AG04449 (cell line): ENCODE measurements around the gene CD83.
A peak's percentile ranks its signal among the peaks of the same experiment; 100 is the strongest.

Experiments
- CTCF ChIA-PET: fragments of 350-600 bp; formaldehyde crosslinking; extraction: SDS; loops from one replicate; lab custom pipeline; 2021; ENCODE audit warnings: antibody characterized with exemption; lab: Yijun Ruan, JAX
- POLR2A ChIA-PET: fragments of 400-600, 350-600 bp; formaldehyde crosslinking; extraction: SDS; loops from one replicate; lab custom pipeline; 2020; ENCODE audit warnings: antibody characterized with exemption, inconsistent platforms; lab: Yijun Ruan, JAX
- DNase-seq: peaks from one replicate; pipeline ENCODE4 v3.0.0-alpha.2; 2010; ENCODE audit warnings: low read depth, low spot score
- H3K4me3 ChIP-seq: 2 replicates; pipeline ENCODE4 v1.5.1; 2011; ENCODE audit warnings: low read depth, mild to moderate bottlenecking, control low read depth, low read length
- TF ChIP-seq, protein P1 (sequence below): IDR thresholded peaks from one replicate; pipeline ENCODE4 v1.5.1; 2011; ENCODE audit warnings: mild to moderate bottlenecking, moderate library complexity, low read length, control low read depth, inconsistent platforms; ENCODE audit not compliant: insufficient read depth; ENCODE audit errors: missing control alignments

Gene CD83

GRCh38 chr6:14143305-14143704 lies 25.7 kb downstream of the CD83 start:
- no peak for DNase-seq
- POLR2A ChIA-PET = no interaction called here
- CTCF ChIA-PET = interaction anchor here (0.7 to 10.2 kb wide), 10 partner anchors 9 to 348 kb away, joined by 3 to 134 read pairs (median 8); no protein-coding TSS in a partner anchor
- no peak overlapping the region for H3K4me3 ChIP-seq
- TF ChIP-seq, protein P1, sequence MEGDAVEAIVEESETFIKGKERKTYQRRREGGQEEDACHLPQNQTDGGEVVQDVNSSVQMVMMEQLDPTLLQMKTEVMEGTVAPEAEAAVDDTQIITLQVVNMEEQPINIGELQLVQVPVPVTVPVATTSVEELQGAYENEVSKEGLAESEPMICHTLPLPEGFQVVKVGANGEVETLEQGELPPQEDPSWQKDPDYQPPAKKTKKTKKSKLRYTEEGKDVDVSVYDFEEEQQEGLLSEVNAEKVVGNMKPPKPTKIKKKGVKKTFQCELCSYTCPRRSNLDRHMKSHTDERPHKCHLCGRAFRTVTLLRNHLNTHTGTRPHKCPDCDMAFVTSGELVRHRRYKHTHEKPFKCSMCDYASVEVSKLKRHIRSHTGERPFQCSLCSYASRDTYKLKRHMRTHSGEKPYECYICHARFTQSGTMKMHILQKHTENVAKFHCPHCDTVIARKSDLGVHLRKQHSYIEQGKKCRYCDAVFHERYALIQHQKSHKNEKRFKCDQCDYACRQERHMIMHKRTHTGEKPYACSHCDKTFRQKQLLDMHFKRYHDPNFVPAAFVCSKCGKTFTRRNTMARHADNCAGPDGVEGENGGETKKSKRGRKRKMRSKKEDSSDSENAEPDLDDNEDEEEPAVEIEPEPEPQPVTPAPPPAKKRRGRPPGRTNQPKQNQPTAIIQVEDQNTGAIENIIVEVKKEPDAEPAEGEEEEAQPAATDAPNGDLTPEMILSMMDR = no peak

- CTCF ChIA-PET = interaction anchor here (0.7 to 10.2 kb wide), 30 partner anchors 9 to 1324 kb away, joined by 3 to 134 read pairs (median 4); no protein-coding TSS in a partner anchor
Measured at GRCh38 chr6:14144678-14145113, 27.1 kb downstream of the CD83 start.

DNA sequence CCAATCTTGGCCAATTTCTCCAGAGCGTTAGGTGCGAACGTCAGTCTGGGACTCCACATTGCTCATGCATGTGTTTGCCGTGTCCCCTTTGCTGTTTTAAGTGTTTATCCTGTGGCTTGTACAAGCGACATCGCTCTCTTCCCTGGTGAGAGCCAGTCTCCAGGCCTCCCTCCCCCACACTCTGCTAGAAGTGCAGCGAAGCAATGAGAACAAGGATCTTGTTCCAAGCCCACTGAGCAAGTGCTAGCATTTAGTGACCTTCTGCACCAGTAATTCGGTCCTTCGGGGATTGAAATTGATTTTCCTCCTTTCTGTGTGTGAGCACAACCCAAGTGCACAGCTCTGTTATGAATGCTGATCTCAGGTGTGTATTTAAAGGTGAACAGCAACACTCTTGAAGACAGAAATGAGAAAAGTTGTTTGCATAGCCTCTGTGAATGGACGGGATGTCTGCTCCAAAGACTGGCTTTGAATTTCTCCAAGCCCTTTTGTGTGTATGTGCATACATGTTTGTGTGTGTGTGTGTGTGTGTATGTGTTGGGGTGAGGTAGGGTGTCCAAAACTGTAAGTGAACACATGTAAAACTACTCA lies 29.0 kb downstream of the CD83 start:
- DNase-seq = no peak
- H3K4me3 ChIP-seq = no peak overlapping the region
- CTCF ChIA-PET = interaction anchor here (1.3 to 10.2 kb wide), 4 partner anchors 20 to 1242 kb away, joined by 3 to 134 read pairs (median 56); no protein-coding TSS in a partner anchor
- TF ChIP-seq, protein P1 = no peak
- POLR2A ChIA-PET = no interaction called here

More at GRCh38 chr6:14144678-14145113, 27.1 kb downstream of the CD83 start:
- no peak for DNase-seq
- POLR2A ChIA-PET = no interaction called here
- H3K4me3 ChIP-seq = no peak overlapping the region
- TF ChIP-seq, protein P1 = peak; percentile 95

DNA sequence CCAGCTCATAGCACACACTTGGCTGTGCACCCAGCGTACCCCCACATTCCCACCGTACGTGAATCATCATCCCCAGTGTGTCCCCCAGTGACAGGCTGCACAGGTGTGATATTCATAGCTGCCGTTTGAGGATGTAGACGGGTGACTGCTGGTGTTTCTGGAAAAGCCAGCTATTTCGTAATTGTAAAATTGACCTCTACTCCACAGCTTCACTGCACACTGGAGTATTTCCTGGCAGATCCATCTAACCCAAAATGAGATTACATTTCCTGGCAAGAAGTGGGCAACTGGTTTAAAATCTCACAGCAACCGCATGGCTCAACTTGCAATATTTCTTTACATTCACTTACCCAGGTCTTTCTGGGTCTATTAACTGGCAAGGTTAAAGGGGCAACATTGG lies 30.3 kb downstream of the CD83 start:
- CTCF ChIA-PET = interaction anchor here (0.9 to 7.9 kb wide), 3 partner anchors 10 to 239 kb away, joined by 3 to 134 read pairs (median 5); no protein-coding TSS in a partner anchor
- no peak overlapping the region for H3K4me3 ChIP-seq
- POLR2A ChIA-PET = no interaction called here
- TF ChIP-seq, protein P1 = no peak
- DNase-seq = no peak

DNA sequence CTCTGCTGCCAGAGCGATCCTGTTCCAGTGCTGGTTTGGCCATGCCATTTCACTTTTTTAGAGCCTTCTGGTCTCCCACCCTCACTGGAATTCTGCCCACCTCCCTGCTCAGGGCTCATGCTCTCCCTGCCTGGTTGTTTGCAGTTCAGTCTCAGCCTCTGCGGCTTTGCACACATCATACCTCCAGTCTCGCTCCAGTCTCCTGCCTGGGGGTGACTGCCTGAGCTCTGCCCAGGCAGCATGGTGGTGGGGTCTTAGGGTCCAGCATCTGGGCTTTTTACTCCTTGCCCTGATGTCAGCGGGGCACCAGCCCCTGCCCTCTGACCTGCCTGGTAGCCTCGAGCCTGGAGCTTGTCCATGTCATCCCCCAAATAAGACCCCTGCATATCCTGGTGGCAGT lies 30.9 kb downstream of the CD83 start:
- TF ChIP-seq, protein P1 = no peak
- ChIA-PET CTCF (interaction anchor here (0.9 to 7.9 kb wide), 5 partner anchors 9 to 239 kb away, joined by 3 to 134 read pairs (median 5); no protein-coding TSS in a partner anchor), POLR2A (no interaction called here)
- DNase-seq = no peak
- no peak overlapping the region for H3K4me3 ChIP-seq

DNA sequence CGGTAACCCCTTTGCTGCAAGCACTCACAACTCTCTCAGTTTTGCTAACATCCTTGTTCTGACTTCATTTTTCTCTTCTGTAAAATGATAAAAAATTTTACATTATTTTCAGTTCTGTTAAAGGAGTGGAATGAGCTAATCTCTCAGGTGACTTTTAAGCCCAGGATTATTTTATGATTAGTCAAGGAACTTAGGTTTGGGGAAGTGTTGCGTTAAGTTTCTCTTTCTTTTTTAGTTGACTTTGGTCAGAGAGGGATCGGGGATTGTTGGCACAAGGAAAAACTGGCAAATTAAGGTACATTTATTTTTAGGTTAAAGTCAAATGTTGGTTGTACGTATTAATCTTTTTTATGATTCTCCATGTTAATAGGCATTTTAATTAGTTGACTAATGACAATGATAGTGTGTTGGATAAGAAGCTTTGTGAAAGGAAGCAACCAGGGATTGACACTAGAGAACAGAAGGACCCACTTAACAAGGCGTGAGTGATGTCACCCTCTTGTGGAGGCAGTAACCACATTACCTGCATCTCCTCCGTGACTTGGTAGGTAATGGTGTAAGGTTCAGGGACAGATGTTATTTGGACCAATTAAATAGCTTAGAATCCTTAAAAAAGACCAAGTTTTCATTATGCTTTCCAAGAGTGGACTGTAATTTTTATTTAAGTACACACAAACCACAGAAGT lies 31.6 kb downstream of the CD83 start:
- POLR2A ChIA-PET = no interaction called here
- TF ChIP-seq, protein P1 = no peak
- CTCF ChIA-PET = interaction anchor here (0.8 to 7.9 kb wide), 5 partner anchors 8 to 1282 kb away, joined by 3 to 134 read pairs (median 5); no protein-coding TSS in a partner anchor
- no peak overlapping the region for H3K4me3 ChIP-seq
- DNase-seq = no peak
